Globus pallidus (tissue), 1 donor: Measurements from ENCODE around the gene MRPL52.

Experiments used
- DNase-seq: peaks from one replicate; pipeline ENCODE4 v3.0.0-alpha.2; 2015; ENCODE audit warnings: low spot score

MRPL52 gene

DNA sequence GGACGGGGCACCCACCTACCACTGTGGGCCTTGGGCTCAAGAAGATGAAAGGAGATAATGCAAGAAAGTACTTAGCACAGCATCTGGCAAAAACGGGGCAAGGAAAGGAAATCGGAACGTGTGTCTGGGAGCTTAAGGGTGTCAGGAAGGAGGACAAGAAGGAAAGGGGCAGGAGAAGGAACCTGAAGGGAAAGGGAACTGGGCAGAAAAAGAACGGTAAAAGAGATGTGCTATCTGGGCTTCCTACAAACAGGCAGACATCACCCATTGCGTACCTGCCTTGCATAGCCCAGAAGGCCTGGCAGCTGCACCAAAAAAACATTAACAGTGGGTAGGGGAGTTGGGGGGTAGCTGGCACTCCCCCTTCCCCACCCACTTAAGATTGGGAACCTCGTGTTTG is 52.4 kb downstream of the MRPL52 start:
- no peak for DNase-seq

- peak; percentile 47 for DNase-seq
Observed at GRCh38 chr14:22882529-22883172, 53.0 kb downstream of the MRPL52 start.

DNA sequence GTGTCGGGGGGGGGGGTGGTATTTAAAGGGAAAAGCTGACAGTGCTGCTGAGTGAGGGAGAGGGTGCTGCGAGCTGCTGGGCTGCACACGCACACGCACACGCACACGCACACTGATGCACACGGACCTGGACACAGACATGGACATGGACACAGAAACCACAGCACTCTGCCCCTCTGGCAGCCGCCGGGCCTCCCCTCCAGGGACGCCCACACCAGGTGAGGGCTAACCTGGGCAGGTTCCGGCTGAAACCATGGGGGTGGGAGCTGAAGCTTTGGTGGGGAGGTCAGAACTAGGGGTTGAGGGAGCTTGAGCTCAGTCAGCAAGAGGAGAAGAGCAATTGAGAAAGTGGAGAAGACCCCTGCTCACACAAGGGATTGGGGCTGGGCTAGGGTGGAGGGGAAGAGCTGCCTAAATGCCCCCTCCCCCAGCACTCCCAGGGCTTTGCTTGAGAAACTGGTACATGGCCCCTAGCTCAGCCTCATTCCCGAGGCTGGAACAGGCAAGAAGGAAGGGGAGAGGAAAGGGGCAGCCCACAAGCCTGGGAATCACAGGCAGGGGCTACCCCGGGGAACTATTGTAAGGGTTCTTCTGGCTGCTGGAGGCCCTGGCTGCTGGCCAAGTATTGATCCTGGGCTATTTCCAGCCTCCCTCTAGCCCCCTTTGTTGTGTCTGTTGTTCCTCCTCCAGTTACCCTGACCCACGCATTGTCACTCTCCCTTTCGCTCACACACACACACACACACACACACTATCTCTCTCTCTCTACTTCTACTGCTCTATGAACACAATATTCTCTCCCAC is 53.7 kb downstream of the MRPL52 start, which contains the start of gene REM2:
REM2 (plus strand) TSS at position 50 of the 804 bp plus-strand sequence; CDS start at position 116, 66 bp downstream.
- DNase-seq = no peak

GRCh38 chr14:22884076-22884737 is 54.5 kb downstream of the MRPL52 start:
- DNase-seq = no peak
